ENCODE data around the gene MAP3K21.

GRCh38 chr1:233389893-233390292 is 62.4 kb downstream of the MAP3K21 start:
- TF ChIP-seq CTCF (IDR thresholded peaks at IDR 0.05 in 4 of 5, conservative IDR thresholded peaks at IDR 0.05 in 1 of 5), result no peak
- no peak for TF ChIP-seq POLR2A (IDR thresholded peaks at IDR 0.05)

Data from gastrocnemius medialis (tissue), 4 donors.